Measurements from ENCODE around the gene C19orf33.

Gene C19orf33

DNA sequence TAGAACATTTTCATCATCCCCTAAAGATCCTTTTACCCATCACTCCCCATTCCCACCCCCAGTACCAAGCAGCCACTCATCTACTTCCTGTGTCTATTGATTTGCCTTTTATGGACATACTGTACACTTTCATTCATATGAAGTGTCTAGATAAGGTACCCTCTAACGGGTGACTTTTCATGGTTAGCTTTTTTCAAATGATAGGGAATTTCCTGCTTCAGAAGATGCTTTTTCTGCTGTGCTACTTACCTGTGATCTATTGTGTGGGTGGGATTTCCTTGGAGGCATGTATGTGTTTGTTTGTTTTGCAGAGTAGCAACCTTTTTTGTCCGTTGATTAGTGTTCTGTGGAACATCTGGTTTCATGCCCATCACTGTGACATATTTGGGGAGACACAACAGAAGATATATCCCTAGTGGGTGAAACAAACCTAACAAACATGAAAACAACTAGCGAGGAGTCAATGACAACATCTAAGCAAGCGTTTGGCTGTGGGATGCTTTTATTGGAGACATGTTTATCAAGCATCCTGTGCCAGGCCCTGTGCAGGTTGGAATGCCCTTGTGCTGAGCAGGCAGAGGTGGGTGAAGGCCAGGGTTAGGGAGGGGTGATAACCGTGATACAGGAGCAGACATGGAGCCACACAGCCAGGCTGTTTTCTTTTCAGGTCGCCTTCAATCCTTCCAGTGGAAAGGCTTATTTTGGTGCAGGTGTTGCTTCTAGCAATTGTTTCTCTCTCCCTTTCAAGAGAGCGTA is 22.1 kb upstream of the C19orf33 start:
- H3K27ac ChIP-seq = no peak overlapping the region
- TF ChIP-seq, protein P1, sequence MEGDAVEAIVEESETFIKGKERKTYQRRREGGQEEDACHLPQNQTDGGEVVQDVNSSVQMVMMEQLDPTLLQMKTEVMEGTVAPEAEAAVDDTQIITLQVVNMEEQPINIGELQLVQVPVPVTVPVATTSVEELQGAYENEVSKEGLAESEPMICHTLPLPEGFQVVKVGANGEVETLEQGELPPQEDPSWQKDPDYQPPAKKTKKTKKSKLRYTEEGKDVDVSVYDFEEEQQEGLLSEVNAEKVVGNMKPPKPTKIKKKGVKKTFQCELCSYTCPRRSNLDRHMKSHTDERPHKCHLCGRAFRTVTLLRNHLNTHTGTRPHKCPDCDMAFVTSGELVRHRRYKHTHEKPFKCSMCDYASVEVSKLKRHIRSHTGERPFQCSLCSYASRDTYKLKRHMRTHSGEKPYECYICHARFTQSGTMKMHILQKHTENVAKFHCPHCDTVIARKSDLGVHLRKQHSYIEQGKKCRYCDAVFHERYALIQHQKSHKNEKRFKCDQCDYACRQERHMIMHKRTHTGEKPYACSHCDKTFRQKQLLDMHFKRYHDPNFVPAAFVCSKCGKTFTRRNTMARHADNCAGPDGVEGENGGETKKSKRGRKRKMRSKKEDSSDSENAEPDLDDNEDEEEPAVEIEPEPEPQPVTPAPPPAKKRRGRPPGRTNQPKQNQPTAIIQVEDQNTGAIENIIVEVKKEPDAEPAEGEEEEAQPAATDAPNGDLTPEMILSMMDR (conservative IDR thresholded peaks at IDR 0.05) = no peak

DNA sequence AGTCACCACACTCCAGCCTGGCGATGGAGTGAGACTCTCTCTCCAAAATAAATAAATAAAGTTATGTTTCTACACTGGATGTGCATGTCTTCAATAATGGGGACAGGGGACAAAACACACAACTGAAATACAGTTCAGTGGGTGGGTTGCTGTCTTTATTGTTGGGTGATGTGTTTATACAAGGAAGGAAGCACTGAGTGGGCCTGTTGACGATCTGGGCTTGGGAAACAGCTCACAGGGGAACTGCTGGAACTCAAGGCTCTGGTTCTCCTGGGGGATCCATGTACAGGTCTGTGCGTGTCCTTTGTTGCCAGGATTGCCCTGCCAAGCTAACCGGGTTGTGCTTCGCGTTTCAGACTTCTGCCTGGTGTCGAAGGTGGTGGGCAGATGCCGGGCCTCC is 20.8 kb upstream of the C19orf33 start:
- no peak overlapping the region for H3K27ac ChIP-seq
- TF ChIP-seq, protein P1 (conservative IDR thresholded peaks at IDR 0.05) = no peak

DNA sequence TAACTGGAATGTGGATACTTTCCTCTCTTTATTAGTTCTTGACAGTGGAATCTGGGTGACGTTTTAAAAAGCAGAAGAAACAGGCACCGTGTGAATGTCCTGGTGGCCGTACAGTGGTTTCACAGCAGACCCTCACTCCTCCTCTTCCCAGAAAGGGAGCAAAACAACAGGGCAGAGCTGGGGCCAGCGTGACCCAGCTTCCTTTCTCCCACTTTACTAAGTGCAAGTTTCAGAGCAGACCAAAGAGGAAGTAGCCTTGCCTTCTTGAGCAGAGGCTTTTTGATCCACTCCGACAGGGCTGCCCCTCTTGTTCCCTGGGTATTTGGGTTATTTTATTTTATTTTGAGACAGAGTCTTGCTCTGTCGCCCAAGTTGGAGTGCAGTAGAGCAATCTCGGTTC is 19.6 kb upstream of the C19orf33 start:
- TF ChIP-seq, protein P1 (conservative IDR thresholded peaks at IDR 0.05) = no peak

DNA sequence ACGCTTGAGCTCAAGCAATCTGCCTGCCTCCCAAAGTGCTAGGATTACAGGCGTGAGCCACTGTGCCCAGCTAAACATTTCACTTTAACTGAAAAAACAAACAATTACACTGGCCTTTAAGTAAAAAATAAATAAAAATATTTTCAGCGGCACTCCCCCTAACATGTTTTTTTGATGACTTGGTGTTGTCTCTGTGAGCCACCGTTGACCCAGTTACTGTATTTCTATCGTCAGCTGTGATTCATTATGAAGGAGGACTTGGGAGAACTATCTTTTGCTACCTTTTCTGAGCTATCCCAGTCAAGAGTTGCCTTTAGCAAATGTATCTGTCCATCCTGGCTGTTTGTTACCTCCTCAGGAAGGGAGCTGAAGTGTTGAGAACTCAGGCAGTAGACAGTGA is 18.5 kb upstream of the C19orf33 start:
- H3K27ac ChIP-seq = 0 out of 2 replicates have a peak overlapping the region, but pooled peaks have one; percentile 3
- TF ChIP-seq, protein P1 (conservative IDR thresholded peaks at IDR 0.05) = no peak

More for the DNA sequence above, 19.6 kb upstream of the C19orf33 start:
- H3K27ac ChIP-seq = 0 out of 2 replicates have a peak overlapping the region, but pooled peaks have one; percentile 3

DNA sequence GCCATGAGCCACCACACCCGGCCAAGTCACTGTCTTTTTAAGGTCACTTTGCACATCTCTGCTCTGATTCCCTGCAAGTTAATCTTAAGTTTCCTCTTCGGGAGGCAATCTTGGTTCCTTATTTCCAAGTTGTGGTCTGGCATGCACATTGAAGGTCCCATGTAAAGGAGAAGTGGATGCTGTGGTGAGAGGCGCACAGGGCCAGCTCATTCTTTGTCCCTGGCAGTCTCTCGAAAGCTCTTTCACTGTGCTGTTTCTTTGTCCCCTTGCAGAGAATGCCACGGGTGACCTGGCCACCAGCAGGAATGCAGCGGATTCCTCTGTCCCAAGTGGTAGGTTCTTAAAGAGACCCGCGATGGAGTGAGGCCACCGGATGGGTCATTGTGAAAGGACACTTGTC is 16.4 kb upstream of the C19orf33 start:
- TF ChIP-seq, protein P1 (conservative IDR thresholded peaks at IDR 0.05) = no peak
- peak overlapping the region; percentile 98 for H3K27ac ChIP-seq

DNA sequence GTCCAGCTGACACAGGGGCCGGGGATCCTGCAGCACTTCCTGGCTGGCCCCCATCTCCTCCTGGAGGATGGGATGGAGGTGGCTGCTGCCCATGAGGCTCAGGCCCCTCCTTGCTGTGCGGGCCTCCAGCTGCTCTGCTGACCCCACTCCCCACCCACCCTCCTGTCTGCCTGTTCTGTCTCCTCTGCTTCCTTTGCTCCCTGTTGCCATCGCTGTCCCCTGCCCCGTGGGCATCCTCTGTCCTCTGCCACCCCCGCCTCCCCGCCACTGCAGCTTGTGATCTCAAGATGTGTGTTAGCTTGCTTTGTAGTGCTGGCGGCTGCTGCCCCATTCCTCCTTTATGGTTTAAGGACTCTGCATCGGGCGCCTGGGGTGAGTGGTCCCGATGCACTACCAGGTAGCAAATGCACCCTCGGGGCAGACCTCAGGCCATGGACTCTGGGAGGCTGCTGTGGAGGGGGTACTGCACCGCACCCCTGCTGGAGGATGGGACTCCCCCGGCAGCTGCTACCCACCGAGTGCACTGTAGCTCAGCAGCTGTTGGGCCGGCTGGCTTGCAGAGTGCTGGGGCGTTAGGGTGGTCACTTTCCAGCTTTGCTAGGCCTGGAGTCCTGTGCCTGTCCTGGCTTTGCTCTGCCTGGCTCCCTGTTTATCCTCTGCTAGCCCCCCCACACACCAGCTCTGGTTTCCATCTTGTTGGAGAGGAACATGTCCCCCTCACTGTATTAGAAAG is 15.8 kb upstream of the C19orf33 start:
- TF ChIP-seq, protein P1 (conservative IDR thresholded peaks at IDR 0.05) = no peak
- peak overlapping the region; percentile 98 for H3K27ac ChIP-seq

DNA sequence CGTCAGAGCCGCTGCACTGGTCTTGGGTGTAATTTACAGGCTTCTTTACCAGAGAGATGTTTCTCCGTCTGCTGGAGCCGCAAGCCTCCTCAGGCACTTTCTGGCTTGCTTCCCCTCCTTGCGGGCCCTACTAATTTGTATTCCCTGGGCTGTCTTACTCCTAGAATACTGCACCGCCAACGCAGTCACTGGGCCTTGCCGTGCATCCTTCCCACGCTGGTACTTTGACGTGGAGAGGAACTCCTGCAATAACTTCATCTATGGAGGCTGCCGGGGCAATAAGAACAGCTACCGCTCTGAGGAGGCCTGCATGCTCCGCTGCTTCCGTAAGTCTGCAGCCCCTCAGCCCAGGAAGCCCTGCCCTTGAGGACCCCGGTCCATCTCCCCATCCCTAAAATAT is 14.1 kb upstream of the C19orf33 start:
- H3K27ac ChIP-seq = peak overlapping the region; percentile 98
- TF ChIP-seq, protein P1 (conservative IDR thresholded peaks at IDR 0.05) = no peak

Data from VCaP (cell line).